DLD1 (cell line): ENCODE measurements around the gene SLC5A6.
"Not testable (repeated sequence)": the region's sequence is repeated elsewhere in the genome, so short reads cannot be mapped to it uniquely, and the experiment has no call there.

ENCODE experiments used
- in situ Hi-C: cut with HindIII; loops from 2 replicates; pipeline ENCODE4 v1.10.0; 2017; ENCODE audit warnings: low sequenced_read_pairs

SLC5A6 gene

GRCh38 chr2:27177441-27178351 is 34.4 kb downstream of the SLC5A6 start:
- in situ Hi-C loops: no loop called here

- in situ Hi-C loops: not testable (repeated sequence)
Observed at GRCh38 chr2:27175781-27176180, 36.3 kb downstream of the SLC5A6 start.

- in situ Hi-C loops: no loop called here
Observed at GRCh38 chr2:27175330-27175729, 36.7 kb downstream of the SLC5A6 start.

- in situ Hi-C loops: no loop called here
Observed at GRCh38 chr2:27174638-27175037, 37.4 kb downstream of the SLC5A6 start.

GRCh38 chr2:27171351-27171848 is 40.7 kb downstream of the SLC5A6 start:
- in situ Hi-C loops: no loop called here

- in situ Hi-C loops: no loop called here
Observed at GRCh38 chr2:27170581-27171337, 41.3 kb downstream of the SLC5A6 start.

- in situ Hi-C loops: no loop called here
Observed at GRCh38 chr2:27164960-27165763, 46.9 kb downstream of the SLC5A6 start.

- in situ Hi-C loops: no loop called here
Observed at GRCh38 chr2:27162151-27163121, 49.6 kb downstream of the SLC5A6 start.

- in situ Hi-C loops: no loop called here
Observed at GRCh38 chr2:27160191-27160590, 51.9 kb downstream of the SLC5A6 start.

GRCh38 chr2:27159271-27159670 is 52.8 kb downstream of the SLC5A6 start:
- in situ Hi-C loops: no loop called here

- in situ Hi-C loops: no loop called here
Observed at GRCh38 chr2:27158468-27158867, 53.6 kb downstream of the SLC5A6 start.

- in situ Hi-C loops: no loop called here
Observed at GRCh38 chr2:27155069-27155520, 57.0 kb downstream of the SLC5A6 start.

- in situ Hi-C loops: no loop called here
Observed at GRCh38 chr2:27154488-27154887, 57.6 kb downstream of the SLC5A6 start.

- in situ Hi-C loops: no loop called here
Observed at GRCh38 chr2:27152796-27153464, 59.1 kb downstream of the SLC5A6 start.

GRCh38 chr2:27152102-27152795 is 59.8 kb downstream of the SLC5A6 start:
- in situ Hi-C loops: no loop called here

GRCh38 chr2:27150639-27151230 is 61.3 kb downstream of the SLC5A6 start:
- in situ Hi-C loops: no loop called here
